GM12878 (cell line): ENCODE data around the gene CATSPER3. TPM values are rescaled to one million over a fixed set of nuclear protein-coding genes. Genes with fewer than 3 reads are reported as not detected.

Source experiments
- BHLHE40 ChIP-seq, 2 experiments: fragments of 450-650 bp in 1 of 2; IDR thresholded peaks; 2 replicates each; pipeline ENCODE4 v1.6.1; 2011 to 2017; ENCODE audit warnings: low read depth in 2 of 2, borderline replicate concordance in 1 of 2, improper control_type of control experiment in 1 of 2, low read length in 1 of 2, mild to moderate bottlenecking in 1 of 2
- EZH2 ChIP-seq: IDR thresholded peaks from 2 replicates; pipeline ENCODE4 v1.6.1; 2012; ENCODE audit warnings: low read depth, mild to moderate bottlenecking, control low read depth, inconsistent platforms, low read length, borderline replicate concordance; ENCODE audit not compliant: control insufficient read depth
- PRDM15 ChIP-seq: fragments of 450-650 bp; formaldehyde crosslinking; IDR thresholded peaks from 2 replicates; pipeline ENCODE4 v1.4.0; 2020; ENCODE audit warnings: mild to moderate bottlenecking, moderate library complexity
- SIX5 ChIP-seq: IDR thresholded peaks from 2 replicates; pipeline ENCODE4 v1.6.1; 2011; ENCODE audit warnings: mild to moderate bottlenecking, low read depth, low read length, moderate library complexity; ENCODE audit not compliant: severe bottlenecking
- SUZ12 ChIP-seq: fragments of 200-600 bp; sonication (generic); IDR thresholded peaks from one replicate; pipeline ENCODE4 v1.6.1; 2018; ENCODE audit warnings: antibody characterized with exemption, mild to moderate bottlenecking; ENCODE audit not compliant: unreplicated experiment
- ZBTB33 ChIP-seq: fragments of 450-650 bp; IDR thresholded peaks from 2 replicates; pipeline ENCODE4 v1.6.1; 2017; ENCODE audit warnings: mild to moderate bottlenecking
- ZNF687 ChIP-seq: fragments of 450-650 bp; IDR thresholded peaks from 2 replicates; pipeline ENCODE4 v1.6.1; 2017; ENCODE audit warnings: mild to moderate bottlenecking, moderate library complexity
- polyA plus RNA-seq, 11 experiments: library from polyadenylated mRNA; depleted of rRNA in 4 of 11; unstranded in 6 of 11; stranded (reverse) in 5 of 11; fragments of >200 nt; fragmentation: Nextera tagmentation in 4 of 11; fragmentation: Illumina TruSeq in 1 of 11; extraction: Ambion mirVana in 4 of 11; extraction: Trizol in 1 of 11; gene quantifications; 1 replicate in 1 of 11; 2 replicates in 10 of 11; pipeline versions ENCODE4 v1.2.1 to v1.2.3, GENCODE V29; 2011 to 2016; ENCODE audit warnings: inconsistent platforms in 2 of 11, missing spikeins in 2 of 11, low read depth in 1 of 11
- total RNA-seq, 4 experiments: library from RNA; depleted of rRNA in 3 of 4; stranded (reverse); fragments of >200 nt in 3 of 4; fragmentation: Illumina TruSeq in 1 of 4; extraction: Trizol in 1 of 4; gene quantifications; 2 replicates each; pipeline versions ENCODE4 v1.2.1 to v1.2.3, GENCODE V29; 2013 to 2021
- TF ChIP-seq, protein P1 (sequence below): fragments of 450-650 bp; IDR thresholded peaks from 2 replicates; pipeline ENCODE4 v1.6.1; 2017; ENCODE audit warnings: low read depth, mild to moderate bottlenecking, moderate library complexity

Gene CATSPER3
- total and polyA plus RNA-seq, 10 of the 15 experiments (the other 5 are each of a cell fraction or from before 2014, with no cell fraction given) = 0.06 to 0.38 (median 0.13) TPM; not detected in 4

DNA sequence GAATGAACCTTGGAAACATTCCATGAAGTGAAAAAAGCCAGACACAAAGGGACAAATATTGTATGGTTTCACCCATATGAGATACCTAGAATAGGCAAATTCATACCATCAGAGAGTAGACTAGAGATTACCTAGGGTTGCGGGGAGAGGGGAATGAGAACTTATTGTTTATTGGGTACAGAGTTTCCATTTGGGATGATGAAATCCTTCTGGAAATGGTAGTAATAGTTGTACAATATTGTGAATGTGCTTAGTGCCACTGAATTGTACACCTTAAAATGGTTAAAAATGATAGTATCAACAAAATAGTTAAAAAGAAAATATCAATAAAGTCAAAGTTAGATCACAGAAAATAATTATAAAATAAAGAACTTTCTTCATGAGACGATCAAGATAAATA is 25.5 kb downstream of the CATSPER3 start (continued):
- TF ChIP-seq SUZ12 = no peak
- TF ChIP-seq ZNF687 = no peak
- TF ChIP-seq BHLHE40 (IDR thresholded peaks at IDR 0.05; ENCODE audit: borderline replicate concordance in 1 of 2, low read depth in 2 of 2, low read length in 1 of 2) = no peak
- TF ChIP-seq PRDM15 (CRISPR knock-in tag) = no peak
- TF ChIP-seq SIX5 = no peak
- TF ChIP-seq, protein P1, sequence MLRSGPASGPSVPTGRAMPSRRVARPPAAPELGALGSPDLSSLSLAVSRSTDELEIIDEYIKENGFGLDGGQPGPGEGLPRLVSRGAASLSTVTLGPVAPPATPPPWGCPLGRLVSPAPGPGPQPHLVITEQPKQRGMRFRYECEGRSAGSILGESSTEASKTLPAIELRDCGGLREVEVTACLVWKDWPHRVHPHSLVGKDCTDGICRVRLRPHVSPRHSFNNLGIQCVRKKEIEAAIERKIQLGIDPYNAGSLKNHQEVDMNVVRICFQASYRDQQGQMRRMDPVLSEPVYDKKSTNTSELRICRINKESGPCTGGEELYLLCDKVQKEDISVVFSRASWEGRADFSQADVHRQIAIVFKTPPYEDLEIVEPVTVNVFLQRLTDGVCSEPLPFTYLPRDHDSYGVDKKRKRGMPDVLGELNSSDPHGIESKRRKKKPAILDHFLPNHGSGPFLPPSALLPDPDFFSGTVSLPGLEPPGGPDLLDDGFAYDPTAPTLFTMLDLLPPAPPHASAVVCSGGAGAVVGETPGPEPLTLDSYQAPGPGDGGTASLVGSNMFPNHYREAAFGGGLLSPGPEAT = no peak
- no peak for TF ChIP-seq EZH2
- no peak for TF ChIP-seq ZBTB33
